ENCODE measurements around the gene ARHGAP27.
"Not testable (repeated sequence)": the region's sequence is repeated elsewhere in the genome, so short reads cannot be mapped to it uniquely, and the experiment has no call there.

The ARHGAP27 gene, protein sequence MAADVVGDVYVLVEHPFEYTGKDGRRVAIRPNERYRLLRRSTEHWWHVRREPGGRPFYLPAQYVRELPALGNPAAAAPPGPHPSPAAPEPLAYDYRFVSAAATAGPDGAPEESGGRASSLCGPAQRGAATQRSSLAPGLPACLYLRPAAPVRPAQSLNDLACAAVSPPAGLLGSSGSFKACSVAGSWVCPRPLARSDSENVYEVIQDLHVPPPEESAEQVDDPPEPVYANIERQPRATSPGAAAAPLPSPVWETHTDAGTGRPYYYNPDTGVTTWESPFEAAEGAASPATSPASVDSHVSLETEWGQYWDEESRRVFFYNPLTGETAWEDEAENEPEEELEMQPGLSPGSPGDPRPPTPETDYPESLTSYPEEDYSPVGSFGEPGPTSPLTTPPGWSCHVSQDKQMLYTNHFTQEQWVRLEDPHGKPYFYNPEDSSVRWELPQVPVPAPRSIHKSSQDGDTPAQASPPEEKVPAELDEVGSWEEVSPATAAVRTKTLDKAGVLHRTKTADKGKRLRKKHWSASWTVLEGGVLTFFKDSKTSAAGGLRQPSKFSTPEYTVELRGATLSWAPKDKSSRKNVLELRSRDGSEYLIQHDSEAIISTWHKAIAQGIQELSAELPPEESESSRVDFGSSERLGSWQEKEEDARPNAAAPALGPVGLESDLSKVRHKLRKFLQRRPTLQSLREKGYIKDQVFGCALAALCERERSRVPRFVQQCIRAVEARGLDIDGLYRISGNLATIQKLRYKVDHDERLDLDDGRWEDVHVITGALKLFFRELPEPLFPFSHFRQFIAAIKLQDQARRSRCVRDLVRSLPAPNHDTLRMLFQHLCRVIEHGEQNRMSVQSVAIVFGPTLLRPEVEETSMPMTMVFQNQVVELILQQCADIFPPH

DNA sequence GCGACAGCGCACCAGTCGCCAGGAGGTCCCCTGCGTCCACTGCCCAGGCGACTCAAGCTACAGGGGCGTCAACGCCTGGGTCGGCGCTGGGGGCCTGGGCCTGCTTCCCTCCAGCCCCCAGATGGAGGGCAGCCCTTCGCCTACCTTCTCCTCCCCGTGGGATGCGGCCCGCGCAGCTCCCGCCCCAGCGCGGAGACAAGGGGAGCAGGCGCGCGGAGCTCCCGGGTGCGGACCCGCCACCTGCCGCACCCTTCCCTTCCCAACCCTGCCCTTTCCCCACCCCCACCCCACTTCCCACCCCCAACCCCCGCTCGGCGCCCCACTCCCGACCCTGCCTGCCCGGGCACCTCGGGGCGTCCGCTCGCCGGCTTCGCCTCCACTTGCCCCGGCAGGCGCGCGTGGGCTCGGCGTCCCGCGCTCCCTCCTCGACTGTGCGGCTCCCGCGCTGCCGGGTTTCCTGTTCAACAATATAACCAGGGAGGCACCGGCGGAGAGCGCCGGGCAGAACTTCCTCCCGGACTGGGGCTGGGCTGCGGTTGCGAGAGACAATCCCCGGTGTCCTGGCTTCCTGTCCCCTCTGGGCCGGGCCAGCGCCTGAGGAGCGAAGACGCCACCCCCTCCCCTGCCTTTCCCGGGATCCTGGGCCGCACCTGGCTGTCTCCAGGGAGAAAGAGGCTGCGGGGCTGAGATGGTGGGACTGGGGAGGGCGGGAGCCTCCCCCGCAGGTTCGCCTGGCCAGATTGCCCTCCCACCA lies at the start of gene ARHGAP27:
ARHGAP27 (minus strand) TSS at position 466 of the 754 bp plus-strand sequence. CDS start 2,591 bp downstream, outside the sequence.
- peak; percentile 46 for DNase-seq

DNA sequence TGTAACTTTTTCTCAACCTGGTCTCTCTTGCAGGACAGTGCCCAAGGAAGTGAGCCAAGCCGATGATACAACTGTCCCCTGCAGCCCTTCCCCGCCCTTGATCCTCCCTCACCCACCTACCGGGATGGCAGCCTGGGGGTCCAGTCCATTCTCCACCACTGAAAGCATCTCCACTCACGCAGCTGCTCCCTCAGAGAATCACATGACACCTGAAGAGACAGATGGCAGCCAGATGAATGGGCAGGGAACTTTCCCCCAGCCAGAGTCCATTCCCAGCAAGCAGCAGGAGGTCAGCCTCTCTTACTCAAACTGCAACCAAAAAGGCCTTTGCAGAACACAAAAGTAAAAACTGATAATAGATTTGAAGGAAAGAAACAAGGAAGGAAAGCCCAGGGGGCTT lies 49.6 kb upstream of the ARHGAP27 start:
- not testable (repeated sequence) for DNase-seq

DNA sequence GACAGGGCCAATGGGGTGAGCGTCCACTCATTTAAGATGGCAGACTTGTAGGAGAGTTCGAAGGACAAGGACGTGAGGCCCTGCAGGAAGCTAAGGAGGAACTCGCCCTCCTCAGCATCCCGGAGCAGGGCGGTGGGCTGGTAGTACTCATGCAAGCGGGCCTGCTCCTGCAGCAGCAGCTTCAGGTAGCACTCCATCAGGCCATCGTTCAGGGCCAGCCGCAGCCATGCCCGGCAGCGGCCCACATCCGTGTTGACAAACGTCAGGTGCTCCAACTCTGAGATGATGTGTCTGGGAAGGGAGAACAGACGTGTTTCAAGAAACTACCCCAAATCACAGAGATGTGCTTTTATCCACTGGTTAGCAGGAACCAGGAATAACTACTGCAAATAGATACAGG lies 42.8 kb upstream of the ARHGAP27 start:
- DNase-seq = not testable (repeated sequence)

DNA sequence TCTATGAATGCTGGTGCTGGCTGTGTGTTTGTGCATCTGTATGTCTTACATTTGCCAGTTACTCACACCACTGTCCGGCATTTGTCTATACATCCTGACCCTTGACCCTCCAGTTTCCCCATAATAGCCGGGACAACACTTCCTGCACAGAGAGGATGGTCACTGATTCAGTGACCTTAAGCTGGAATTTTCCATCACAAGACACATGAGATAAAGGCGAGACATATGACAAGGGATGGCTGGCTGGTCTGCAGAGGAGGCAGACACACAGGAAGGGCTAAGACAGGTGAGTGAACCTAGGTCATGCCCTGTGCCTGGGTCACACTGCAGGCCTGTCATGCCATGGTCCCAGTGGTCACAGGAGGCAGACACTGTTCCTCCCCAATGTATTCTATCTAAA lies 39.6 kb upstream of the ARHGAP27 start:
- DNase-seq = not testable (repeated sequence)

DNA sequence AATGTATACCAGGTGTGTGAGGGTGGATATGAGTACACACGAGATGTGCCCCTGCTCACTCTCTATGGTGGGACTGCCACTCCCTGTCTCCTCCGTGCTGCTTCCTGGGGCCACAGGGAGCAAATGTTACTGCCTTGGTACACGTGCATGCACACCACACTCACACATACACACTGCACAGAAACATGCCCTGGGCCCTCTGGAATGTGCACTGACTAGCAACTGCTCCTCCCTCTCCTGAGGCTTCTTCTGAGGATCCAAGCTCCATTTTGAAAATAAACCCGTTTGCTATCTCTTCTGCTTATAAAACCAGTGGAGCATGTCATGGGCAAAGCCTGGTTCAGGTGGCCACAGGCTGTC lies 36.5 kb upstream of the ARHGAP27 start:
- not testable (repeated sequence) for DNase-seq

DNA sequence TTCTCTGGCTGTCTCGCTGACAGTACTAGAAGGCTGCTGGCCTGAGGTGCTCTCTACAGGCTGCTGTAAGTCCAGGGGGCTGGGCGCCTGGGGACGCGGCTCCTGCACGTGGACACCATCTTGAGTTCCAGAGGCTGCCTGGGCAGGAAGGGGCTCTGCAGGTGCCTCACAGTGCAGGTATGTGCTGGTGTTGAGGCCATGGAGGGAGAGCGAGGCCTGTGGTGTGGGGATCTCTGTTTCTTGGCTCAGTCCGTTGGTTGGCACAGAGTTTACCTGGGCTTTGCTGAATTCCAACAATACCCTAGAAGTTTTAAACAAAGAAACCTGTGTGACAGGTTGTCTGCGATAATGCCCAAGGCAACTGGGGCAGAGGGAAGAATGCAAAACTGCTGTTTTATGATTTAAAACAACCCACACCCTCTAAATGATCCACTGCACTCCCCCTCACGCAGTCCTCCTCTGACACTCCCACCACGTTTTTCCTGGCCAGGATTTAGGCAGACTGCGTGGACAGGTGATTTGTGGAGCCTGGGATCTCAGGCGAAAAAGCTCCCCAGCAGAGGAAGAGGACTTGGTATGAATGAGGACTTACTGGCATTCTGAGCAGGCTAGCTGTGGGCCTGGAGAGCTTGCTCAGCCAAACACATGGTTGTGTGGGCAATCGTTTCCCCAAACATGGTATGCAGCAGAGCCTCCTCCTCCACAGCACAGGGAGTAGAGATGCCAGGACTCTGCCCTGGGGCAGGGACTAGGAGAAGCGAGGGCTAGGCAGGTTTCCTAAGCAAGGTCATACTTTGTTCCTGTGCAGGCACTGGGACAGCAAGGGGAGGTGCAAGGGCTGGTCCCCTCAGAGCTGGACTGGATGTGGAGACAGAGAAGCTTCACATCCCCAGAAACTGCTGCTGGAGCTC lies 35.9 kb upstream of the ARHGAP27 start:
- peak; percentile 26 for DNase-seq

DNA sequence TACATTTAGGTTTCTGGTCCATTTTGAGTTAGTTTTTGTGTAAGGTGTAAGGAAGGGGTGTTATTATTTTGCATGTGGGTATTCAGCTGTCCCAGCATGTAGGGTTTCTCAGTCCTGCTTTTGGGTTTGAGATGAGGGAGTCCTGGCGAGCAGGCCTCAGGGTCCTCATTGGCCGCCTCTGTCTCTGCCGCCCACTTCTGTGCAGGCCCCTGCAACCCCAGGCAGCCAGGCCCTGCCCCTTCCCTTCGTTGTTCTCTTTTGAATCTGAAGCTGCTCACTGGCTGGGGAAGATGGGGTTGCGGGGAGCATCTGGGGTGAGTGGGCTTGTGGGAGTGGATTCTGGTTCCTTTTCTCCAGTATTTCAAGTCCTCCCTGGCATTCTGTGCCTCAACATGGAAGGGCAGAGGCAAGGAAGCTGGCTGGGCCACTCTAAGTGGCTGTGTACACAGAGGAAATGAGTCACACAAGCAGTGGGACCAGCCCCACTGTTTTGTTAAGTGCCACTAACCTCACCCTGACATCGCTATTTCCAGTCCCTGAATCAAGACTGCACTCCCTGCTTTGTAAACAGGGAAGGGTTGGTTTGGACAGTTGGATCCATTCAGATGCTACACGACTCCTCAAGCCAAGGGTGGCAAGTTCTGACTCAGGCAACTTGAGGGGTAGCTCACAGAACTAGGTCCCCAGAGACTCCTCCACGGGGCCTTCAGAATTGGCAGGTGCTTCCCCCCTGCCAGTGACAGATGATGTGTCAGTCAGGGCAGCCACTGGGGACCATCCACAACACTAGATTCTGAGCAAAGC lies 29.1 kb upstream of the ARHGAP27 start:
- not testable (repeated sequence) for DNase-seq

DNA sequence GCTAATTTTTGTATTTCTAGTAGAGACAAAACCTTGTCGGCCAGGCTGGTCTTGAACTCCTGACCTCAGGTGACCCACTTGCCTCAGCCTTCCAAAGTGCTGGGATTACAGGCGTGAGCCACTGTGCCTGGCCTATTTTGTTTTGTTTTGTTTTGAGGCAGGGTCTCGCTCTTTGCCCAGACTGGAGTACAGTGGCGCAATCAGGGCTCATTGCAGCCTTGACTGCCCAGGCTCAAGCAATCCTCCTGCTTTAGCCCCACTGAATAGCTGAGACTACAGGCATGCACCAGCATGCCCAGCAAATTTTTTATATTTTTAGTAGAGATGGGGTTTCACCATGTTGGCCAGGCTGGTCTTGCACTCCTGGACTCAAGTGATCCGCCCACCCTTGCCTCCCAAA lies 27.8 kb upstream of the ARHGAP27 start:
- not testable (repeated sequence) for DNase-seq

DNA sequence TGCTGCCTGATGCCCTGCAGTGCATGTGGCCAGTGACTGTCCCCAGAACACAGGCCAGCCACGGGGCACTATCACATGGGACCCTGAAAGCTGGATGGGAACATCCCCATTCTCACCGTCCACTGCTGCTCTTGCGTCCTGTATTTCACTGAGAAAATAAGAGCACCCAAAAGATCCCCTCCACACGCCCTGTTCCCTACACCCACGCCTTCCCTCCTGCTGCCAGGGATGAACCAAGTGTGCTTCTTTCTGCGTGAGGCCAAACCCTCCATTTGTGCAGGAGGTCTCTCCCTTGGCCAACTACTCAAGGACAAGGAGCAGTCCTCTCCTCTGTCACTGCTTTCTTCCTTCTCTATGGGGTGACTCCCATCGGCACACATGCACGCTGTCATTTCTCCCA lies 21.7 kb upstream of the ARHGAP27 start:
- DNase-seq = not testable (repeated sequence)

DNA sequence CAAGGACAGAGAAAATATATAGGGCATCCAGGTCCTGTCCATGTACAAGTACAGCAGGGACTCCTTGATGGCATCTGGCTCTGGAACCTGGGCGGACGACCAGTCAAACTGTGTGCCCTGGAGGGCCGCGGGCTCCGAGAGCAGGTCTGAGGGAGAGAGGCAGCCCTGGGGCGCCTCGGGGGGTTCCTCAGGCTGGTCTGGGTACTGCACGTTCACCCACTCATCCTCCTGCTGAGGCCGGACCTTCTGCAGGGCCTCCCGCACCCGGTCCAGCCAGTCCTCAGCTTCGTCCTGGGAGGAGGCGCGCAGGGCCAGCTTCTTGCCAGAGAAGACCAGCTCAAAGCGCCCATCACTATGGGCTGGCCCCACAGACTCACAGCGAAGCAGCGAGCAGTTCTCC lies 21.1 kb upstream of the ARHGAP27 start:
- DNase-seq = not testable (repeated sequence)

DNA sequence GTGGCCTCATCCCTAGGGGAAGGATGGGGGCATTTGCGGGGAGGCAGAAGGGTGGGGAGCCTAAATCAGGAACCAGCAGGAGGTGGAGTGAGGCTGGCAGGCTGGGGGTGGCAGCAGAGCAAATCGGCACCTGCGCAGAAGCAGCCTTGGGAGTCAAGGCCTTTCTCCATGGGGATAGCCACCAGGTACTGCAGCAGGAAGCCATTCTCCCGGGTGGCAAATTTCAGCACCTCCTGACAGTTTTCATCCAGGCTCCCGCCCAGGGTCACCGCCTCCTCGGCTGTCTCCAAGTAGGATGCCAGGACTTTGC lies 20.5 kb upstream of the ARHGAP27 start:
- not testable (repeated sequence) for DNase-seq

DNA sequence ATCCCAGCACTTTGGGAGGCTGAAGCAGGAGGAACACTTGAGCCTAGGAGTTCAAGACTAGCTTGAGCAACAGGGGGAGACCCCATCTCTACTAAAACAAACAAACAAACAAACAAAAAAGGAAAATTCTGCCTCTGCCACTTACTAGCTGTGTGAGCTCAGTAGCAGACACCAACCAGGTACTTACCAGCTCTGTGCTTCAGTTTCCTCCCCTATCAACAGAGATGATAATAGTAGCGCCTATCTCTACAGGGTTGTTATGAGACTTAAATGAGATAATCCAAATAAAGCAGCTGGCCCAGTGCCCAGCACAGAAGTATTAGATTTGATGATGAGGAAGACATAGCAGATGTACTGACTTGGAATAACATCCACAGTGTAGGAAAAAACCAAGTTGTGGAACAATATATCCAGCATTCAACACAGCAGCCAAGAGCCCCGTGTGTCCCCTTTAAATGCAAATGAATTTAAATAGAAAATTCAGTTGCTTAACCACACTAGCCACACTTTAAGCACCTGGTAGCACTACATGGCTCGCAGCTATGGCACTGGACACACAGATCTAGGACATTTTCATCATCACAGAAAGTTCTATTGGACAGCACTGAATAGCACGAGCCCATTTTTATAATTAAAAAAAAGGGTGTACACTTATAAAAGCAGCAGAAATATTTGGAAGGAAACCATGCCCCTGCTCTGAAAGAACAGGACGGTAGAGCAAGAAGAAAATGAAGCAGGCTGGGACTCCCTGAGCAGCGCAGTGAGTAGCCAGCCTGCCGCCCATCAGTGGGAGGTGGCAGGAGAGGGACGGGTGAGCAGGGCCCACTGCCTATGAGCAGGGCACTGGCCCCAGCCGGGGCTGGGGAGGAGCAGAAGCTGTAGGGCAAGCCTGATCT lies 19.9 kb upstream of the ARHGAP27 start:
- not testable (repeated sequence) for DNase-seq

DNA sequence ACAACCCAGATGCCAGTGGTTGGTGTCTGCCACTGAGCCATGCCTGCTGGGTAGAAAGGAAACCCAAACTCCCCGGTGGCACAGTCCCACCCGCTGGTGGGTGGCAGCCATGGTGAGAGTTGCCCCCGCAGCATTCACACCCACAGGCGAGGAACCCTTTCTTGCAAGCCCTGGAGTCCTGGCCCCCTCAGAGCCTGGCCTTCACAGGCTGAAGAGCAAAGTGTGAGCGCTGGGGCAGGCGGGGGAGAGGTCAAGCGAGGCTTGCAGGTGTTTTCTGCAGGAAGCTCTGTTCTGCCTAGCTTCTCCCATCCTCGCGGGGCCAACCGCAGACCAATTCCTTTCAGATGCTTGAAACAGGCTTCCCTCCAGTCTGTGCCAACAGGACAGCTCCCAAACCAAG lies 19.0 kb upstream of the ARHGAP27 start:
- DNase-seq = not testable (repeated sequence)

DNA sequence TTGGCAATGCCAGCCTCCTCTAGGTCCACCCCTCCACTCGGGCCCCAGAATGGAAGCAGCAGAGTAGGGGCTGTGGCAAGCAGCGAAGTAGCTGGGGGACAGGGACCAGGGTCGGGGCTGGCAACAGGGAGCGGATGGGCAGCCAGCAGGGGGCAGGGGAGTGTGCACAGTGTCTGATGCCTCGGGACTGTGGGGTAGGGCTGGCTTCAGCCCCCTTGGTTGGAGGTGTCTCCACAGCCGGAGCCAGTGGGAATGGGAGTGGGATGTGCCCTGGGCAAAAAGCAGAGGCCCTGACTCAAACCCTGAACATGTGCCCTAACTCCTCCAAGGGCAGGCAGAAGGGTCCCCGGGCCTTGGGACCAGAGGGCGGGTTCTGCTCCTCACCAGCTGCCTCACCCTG lies 18.5 kb upstream of the ARHGAP27 start:
- no peak for DNase-seq

DNA sequence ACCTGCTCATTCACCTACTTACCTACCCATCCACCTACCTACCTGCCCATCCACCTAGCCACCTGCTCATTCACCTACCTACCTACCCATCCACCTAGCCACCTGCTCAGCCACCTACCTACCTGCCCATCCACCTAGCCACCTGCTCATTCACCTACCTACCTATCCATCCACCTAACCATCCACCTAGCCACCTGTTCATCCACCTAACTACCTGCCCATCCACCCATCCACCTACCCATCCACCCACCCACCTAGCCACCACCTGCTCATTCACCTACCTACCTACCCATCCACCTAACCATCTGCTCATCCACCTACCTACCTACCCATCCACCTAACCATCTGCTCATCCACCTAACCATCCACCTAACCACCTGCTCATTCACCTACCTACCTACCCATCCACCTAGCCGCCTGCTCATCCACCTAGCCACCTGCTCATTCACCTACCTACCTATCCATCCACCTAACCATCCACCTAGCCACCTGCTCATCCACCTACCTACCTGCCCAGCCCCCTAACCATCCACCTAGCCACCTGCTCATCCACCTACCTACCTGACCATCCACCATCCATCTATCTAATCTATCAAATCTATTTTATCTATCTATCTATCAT lies 17.1 kb upstream of the ARHGAP27 start:
- DNase-seq = not testable (repeated sequence)

DNA sequence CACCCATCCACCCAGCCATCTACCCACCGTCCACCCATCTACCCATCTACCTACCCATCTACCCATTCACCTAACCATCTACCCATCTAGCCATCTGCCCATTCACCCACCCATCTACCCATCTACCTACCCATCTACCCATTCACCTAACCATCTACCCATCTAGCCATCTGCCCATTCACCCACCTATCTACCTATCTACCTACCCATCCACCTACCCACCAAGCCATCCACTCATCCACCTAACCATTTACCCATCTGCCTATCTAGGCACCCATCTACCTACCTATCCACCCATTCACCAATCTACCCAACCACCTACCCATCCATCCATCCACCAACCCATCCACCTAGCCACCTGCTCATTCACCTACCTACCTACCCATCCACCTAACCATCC lies 16.6 kb upstream of the ARHGAP27 start:
- DNase-seq = not testable (repeated sequence)

DNA sequence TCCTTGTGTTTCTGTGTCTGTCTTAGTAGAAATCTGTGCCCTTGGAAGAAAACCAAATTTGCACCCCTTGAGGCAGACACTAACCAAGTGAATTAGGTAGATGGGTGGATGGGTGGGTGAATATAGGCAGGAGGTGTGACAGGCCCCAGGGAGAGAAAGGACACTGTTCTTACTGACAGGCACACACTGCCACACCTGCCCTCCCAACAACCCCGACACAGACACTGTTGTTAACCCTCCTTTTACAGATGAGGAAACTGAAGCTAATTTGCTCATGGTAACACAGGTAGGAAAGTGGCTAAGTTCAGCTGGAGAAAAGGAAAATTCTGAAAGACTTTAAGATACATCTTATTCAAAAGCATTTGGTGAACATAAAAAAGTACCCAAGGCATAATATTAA lies 15.8 kb upstream of the ARHGAP27 start:
- DNase-seq = not testable (repeated sequence)

DNA sequence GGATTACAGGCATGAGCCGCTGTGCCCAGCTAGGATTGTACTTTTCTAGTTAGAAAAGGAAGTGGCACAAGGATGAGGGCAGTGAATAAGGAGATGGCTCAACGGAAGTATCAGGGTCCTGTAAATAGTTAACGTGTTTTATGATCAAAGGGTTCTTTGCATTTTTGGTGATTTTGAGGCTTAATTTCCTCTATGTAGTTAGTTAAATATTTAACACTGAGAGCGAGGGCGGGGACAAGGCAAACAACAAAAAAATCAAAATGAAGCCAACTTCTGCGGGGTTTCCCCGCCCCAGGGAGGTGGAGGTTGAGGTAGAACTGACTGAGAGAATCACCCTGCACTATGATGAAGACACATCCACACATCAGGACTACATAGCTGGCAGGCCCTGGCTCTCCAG lies 15.4 kb upstream of the ARHGAP27 start:
- DNase-seq = not testable (repeated sequence)

DNA sequence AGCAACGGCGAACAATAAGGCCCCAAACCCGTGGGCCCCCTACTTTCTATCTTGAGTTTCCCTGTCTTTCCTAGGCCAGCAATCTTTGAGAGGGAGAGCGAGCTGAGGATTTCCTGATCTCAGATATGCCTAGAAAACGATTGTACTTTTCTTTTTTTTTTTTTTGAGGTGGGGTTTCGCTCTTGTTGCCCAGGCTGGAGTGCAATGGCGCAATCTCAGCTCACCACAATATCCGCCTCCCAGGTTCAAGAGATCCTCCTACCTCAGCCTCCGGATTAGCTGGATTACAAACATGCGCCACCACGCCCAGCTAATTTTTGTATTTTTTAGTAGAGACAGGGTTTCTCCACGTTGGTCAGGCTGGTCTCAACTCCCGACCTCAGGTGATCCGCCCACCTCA lies 15.0 kb upstream of the ARHGAP27 start:
- DNase-seq = peak; percentile 68

All from NCI-H226 (cell line).